HG02610 (cell line): ENCODE measurements around the gene UPF1.

Experiments used
- ATAC-seq: cut with Tn5 transposase; IDR thresholded peaks from one replicate; pipeline ENCODE4 v1.9.1; 2021; ENCODE audit warnings: mild to moderate bottlenecking, moderate library complexity; ENCODE audit not compliant: unreplicated experiment

The UPF1 gene

DNA sequence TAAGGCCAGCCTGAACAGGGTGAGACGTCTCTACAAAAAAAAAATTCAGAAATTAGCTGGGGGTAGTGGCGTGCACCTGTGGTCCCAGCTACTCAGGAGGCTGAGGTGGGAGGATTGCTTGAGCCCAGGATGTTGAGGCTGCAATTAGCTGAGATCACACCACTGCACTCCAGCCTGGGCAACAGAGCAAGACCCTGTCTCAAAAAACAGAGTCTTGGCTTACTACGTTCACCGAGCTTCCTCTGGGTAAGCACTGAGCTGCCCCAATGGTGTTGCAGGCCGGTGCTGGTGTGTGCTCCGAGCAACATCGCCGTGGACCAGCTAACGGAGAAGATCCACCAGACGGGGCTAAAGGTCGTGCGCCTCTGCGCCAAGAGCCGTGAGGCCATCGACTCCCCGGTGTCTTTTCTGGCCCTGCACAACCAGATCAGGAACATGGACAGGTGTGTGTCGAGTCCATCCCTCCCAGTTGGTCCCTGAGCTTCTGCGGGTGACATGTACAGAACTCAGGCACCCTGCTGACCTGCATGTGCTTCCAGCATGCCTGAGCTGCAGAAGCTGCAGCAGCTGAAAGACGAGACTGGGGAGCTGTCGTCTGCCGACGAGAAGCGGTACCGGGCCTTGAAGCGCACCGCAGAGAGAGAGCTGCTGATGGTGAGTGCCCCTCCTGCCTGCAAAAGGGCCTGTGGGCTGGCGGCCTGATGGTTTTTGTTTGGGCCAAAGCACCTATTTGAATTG, 24.1 kb downstream of the UPF1 start:
- ATAC-seq: no peak

DNA sequence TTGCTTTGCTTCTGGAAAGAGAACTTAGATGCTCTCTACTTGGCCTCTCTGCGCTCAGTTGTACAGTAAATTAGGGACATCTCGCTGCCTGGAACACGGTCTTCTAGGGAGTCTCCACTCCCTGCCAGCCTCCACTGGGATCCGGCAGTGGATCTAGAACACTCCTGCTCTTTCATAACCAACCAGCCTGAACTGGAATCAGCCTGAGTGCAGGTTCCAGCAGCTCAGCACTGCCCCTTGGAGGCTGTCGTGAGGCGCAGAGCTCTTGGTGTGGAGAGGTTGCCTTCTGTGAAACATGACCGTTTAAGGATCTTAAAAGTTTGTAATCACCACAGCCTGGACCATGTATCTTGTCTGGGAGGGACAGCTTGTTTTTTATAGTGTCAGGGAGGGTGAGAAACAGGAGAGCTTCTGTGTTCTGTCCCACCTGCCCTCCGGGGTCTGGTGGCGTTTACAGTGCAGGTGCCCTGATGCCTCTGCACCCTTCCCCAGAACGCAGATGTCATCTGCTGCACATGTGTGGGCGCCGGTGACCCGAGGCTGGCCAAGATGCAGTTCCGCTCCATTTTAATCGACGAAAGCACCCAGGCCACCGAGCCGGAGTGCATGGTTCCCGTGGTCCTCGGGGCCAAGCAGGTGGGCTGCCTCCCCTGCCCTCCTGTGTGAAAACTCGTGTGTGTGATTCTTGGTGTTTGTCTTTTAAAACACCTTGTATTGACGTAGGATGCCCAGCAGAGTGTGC, 24.8 kb downstream of the UPF1 start:
- ATAC-seq: no peak

DNA sequence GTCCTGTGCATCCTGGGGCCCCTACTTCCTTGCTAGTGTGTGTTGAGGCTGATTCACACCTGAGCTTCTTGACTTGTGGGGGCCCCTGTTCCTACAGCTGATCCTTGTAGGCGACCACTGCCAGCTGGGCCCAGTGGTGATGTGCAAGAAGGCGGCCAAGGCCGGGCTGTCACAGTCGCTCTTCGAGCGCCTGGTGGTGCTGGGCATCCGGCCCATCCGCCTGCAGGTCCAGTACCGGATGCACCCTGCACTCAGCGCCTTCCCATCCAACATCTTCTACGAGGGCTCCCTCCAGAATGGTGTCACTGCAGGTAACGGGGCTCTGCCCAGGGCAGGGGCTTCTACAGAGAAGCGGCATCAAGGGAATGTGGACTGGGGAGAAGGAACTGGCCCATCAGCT, 25.5 kb downstream of the UPF1 start:
- no peak for ATAC-seq

DNA sequence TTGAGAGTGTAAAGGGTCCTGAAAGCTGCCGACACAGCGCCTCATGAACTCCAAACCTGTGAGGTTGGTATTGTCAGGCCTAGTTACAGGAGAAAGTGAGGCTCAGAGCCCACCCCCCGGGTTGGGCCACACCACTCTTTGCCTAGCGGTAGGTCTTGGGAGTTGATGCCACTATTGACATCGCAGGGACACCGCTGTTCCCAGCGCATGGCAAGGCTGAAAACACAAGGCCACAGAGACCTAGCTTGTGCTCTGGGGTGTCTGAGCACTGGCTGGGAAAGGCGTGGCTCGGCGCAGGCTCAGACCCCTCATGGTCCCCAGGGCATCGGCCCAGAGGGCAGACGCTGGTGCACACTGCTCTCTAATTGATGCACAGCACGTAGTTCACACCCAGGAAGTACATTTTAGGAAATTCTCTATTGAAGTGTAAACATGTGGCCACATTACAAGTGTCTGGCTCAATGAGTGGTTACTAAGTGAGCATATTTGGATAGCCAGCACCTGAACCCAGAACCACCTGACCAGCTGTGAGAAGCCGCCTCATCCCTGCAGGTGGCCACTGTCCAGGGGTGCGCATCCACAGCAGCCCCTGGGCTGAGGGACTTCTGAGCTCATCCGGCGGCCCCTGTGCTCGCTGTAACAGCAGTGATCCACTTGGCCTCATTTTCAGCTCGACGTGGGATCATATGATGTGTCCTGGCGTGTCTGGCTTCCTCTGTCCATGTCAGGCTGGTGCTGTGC, 27.3 kb downstream of the UPF1 start:
- no peak for ATAC-seq

DNA sequence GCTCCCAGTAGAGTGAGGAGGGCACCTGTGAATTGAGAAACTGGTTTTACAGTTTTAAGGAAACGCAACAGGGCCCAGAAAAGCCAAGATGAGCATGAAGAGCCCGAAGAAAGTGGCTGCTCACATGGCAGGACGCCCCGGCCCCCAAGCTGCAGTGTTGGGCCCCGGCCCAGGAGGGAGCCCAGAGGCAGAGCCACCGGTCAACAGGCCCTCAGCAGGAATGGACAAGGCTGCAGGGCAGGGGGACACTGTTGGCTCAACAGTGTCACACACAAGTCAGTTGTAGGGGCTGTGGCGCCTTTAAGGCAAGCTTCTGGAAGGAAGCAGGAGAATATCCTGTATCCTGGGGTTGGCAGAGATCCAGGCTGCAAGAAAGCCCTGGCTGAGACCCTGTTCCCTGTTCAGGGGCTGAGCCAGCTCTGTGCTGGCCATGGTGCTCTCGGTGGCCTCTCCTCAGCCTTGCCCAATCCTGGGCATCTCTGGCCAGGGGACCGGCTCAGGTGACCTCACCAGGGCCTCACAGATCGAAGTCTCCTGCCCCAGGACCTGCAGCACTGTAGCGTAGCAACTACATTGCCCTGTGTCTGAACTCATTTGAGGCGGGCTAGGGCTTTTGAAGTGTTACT, 28.0 kb downstream of the UPF1 start:
- no peak for ATAC-seq

DNA sequence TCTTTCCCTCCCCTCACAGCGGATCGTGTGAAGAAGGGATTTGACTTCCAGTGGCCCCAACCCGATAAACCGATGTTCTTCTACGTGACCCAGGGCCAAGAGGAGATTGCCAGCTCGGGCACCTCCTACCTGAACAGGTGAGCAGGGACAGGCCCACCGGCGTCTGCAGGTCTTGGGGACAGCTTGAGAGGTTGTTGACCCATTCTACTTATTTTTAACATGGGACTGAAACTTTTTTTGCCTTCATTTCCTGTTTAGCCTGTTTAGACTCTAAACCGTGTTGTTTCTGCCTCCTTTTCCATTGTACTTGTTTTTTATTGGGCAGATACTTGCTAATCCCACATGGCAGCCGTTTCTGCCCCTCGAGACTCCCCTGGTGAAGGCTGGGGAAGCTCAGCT, 28.5 kb downstream of the UPF1 start:
- ATAC-seq: no peak

DNA sequence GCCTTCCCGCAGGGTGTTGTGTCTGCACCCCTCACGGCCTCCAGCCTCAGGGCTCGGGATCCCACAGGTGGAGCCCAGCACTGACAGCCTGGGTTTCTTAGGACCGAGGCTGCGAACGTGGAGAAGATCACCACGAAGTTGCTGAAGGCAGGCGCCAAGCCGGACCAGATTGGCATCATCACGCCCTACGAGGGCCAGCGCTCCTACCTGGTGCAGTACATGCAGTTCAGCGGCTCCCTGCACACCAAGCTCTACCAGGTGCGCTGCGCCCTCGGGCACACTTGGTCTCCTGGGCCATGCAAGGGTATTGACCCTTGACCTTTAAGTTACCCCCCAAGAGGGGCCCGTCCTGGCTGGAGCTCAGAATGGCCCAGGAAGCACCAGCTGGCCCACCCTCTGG, 29.0 kb downstream of the UPF1 start:
- no peak for ATAC-seq

DNA sequence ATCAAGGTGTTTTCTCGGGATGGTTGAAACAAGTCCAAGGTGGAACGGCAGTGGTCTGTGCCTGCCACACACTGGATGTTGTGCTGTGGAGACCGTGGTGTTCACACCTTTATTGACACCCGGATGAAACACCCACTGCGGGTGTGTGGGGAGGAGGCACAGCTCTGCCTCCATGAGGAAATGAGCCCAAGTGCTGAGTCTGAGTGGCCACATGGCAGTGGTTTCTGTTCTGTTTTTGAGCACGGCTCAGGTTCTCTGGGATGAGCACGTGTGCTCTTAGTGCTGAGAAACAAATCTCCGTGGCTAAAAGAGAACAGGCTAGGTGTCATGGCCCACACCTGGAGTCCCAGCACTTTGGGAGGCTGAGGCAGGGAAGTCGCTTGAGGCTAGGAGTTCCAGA, 29.5 kb downstream of the UPF1 start:
- ATAC-seq: no peak

DNA sequence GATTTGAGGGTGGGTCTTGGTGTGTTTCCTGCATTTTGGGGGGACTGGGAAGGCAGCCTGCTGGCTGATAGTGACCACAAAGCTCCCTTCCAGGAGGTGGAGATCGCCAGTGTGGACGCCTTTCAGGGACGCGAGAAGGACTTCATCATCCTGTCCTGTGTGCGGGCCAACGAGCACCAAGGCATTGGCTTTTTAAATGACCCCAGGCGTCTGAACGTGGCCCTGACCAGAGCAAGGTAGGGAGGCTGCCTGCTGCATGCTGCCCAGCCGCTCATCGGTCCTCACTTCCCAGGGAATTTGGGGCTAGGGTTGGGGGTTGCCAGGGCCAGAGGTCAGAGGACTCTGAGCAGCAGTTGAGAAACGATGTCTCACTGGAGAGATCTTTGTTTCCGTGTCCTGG, 30.2 kb downstream of the UPF1 start:
- no peak for ATAC-seq

DNA sequence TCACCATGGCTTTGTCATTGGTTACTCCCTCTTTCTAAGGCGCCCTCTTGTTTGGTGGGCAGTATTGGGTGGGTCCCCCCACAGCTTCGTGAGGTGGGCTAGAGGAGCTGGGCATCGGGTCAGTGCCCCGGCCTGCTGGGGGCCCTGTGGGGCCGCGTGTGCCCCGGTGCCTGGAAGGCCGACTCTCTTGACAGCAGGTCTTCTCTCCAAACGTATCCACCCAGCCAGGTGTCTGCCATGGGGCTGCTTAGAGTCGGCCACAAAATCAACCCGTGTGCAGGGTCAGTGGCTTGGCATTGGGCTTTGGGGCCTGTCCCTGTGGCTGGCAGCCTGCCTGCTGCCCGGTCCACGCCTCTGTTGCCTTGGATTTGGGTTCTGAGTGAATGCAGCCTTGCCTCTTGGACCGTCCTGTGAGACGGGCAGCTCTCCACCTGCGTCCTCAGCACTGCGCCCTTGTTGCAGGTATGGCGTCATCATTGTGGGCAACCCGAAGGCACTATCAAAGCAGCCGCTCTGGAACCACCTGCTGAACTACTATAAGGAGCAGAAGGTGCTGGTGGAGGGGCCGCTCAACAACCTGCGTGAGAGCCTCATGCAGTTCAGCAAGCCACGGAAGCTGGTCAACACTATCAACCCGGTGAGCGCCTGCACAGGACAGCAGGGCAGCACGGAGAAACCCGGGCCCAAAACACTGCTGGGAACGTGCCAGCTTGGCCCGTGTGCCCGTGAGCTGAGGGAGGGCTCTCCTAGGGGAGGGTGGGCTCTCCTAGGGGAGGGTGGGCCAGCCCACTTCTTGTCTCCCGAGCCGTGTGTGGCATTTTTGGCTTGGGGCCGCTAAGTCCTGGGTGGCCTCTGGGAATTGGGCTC, 31.4 kb downstream of the UPF1 start:
- ATAC-seq: no peak

DNA sequence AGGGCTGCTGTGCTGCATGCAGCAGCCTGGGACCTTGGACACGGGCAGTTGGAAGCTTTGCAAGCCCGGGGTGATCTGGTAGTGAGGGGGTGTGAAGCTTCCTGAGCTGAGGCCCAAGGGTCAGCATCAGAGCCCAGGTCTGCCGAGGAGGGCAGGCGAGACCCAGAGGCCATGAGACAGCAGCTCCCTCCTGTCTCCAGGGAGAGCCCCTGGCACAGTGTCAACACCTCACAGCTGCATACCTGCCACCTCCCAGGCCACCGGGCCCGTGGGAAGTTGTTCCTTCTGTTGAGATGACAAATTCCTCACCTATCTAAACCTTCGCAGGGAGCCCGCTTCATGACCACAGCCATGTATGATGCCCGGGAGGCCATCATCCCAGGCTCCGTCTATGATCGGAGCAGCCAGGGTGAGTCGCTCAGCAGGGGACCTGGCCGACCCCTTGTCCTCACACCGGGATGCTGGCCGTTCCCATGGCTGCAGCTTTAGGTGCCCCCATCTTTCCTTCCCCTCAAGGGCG, 32.1 kb downstream of the UPF1 start:
- ATAC-seq: no peak

DNA sequence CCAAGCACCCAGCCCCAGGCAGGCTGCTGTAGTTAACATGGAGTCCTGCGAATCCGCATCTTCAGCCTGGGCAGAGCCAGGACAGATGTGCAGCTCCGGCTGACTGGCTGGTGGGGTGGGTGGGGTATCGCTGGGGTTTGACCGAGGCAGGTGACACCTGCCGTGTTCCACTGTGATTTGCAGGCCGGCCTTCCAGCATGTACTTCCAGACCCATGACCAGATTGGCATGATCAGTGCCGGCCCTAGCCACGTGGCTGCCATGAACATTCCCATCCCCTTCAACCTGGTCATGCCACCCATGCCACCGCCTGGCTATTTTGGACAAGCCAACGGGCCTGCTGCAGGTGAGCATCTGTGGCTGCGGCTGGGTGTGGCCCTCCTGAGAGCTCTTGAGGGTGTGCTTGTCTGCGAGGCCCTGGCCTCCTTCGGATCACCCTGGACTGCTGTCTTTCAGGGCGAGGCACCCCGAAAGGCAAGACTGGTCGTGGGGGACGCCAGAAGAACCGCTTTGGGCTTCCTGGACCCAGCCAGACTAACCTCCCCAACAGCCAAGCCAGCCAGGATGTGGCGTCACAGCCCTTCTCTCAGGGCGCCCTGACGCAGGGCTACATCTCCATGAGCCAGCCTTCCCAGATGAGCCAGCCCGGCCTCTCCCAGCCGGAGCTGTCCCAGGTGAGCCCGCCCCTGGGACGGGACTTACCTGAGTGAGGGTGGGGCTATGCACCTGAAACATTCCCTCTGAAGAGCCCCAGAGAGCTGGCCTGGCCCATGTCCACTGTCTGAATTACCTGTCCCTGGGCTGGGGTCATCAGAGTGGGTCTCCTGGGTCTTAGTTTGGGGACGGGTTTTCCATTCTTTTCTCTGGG, 33.6 kb downstream of the UPF1 start:
- no peak for ATAC-seq

DNA sequence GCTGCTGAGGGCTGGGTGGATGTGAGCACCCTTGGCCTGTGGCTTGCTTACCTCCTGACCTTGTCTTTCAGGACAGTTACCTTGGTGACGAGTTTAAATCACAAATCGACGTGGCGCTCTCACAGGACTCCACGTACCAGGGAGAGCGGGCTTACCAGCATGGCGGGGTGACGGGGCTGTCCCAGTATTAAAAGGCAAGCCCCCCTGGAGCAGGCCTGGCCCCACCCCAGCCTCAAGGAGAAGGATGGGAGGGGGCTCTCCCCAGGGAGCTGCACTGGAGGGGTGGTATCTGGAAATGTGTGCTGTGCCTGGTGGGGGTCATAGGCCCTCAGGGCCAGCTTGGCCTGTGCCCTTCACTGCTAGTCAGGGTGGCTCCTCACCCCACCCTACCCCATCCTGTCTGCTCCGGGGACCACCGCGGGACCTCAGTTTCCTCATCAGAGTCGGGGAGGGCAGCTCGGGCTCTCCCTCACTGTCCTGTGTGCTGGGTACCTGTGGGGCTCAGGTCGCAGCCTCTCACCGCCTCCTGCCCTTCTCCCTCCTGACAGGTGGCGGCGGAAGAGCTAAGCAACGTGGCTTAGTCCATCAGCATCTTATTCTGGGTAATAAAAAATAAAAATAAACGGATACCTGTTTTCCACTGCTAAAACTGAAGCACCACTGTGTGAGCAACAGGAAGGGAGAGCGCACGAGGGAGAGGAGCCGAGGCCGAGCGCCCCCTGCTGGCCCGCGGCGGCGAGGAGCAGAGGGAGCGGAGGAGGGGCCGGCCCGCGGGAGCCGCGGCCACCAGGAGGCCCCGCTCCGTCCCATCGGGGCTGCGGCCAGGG, 34.4 kb downstream of the UPF1 start:
- no peak for ATAC-seq

DNA sequence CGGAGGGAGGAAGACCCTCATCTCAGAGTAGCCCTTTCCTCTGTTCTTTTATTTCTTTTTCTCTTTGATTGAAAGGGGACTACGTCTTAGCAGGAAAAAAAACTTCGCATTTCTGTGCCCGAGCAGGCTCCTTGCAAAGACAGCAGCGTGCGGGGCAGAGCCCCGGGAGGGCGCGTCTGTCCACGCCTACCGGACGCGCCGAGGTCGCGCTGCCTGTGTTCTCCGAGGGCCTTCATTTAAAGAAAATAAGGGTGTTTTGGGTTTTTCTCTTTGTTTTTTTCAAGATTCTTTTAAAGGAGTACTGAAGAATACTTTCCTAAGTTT, 35.0 kb downstream of the UPF1 start:
- ATAC-seq: no peak

DNA sequence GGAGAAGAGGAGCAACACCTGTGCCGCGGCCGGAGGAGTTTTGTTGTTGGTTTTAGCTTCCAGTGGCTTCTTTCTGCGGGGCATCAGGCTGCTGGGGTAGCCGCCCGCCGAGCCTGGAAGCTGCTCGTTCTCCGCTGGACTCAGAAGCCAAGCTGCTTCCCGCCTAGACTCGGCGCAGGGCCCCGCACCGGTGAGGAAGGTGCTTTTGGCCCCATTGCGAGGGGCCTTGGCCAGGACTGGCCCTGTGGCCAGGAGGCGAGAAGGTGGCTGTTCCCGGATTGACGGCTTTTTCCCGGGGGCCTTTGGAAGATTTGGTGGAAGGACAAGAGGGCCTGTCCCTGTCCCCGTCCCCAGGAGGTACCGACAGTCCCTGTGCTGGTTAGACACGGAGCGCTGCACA, 35.4 kb downstream of the UPF1 start:
- no peak for ATAC-seq

DNA sequence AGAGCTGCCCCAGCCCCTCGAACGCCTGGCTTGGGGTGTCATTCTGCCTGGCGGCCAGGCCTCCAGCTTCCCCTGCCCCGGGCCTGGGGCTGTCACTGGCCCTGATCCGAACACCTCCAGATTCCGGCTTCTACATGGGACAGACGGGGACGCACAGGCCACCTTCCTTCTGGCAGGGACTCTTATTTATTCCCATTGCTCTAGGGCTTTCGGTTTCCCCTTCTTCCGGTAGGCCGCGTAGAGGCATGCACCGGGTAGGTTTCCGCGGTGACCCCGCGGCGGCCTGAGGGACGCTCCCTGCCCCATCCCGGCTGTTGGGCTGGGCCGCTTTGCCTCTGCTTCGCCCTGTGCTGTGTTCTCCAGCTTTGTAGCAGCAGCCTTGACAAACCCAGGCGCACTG, 36.0 kb downstream of the UPF1 start:
- no peak for ATAC-seq

DNA sequence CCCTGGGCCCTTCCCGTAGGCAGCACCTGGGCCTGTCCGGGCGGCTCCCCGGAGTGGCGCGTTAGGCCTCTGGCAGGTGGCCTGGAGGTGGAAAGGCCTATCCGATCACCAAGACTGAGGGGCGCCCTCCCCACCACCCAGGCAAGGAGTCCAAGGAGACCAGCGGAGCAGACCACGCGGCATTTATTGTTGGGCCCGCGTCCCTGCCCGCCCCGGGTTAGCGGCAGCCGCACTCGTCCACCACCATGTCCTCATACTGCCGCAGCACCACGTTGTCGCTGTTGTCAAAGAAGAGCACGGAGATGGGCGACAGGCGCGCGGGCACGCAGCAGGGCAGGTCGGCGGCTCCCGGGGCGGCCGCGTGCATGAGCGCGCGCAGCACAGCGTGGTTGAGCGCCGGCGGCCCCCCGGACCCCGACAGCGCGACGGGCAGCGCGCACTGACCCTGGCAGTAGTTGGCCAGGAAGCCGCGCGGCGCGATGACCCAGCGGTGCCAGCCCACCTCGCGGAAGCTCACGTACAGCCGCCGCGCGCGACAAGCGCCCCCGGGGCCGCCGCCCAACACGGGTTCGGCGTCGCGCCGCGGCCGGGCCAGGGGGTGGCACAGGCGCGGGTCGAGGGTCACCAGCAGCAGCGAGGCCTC, 36.7 kb downstream of the UPF1 start:
- no peak for ATAC-seq

DNA sequence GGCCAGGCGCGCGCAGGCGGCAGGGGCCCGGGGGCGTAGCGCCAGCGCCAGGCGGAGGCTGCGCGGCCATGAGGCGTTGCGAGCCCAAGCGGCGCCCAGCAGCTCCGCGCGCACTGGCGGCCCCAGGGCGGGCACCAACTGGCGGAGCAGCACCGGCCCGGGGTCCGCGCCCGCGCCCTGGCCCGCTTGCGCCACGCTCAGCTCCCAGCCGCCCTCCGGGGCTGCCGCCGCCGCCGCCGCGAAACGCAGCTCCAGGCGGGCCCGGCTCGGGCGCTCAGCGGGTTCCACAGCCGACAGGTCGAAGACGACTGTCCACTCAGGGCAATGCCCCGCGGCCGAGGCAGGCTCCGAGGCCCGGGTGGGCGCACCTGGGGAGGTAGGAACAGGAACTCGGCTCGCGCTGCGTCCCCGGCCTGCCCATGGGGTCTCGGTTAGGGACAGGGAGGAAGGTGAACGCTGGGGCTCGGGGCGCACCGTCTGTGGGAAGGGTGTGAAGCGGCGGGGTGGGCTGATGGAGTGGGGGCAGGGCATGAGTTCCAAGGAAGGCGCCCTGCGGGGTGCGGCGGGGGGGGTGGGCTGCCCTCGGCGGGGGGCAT, 37.4 kb downstream of the UPF1 start:
- ATAC-seq: no peak
